Measurements from ENCODE around the gene YWHAG.
"Not testable (repeated sequence)": the region's sequence is repeated elsewhere in the genome, so short reads cannot be mapped to it uniquely, and the experiment has no call there.

YWHAG gene

GRCh38 chr7:76349313-76349885, 9.4 kb downstream of the YWHAG start:
- no peak for ATAC-seq (ENCODE audit: low read depth)
- H3K4me3 Mint-ChIP-seq = no peak overlapping the region
- no peaks in the 10 kb centered on the region for H3K9me3 Mint-ChIP-seq
- peaks cover 31% of the 10 kb centered on the region for H3K36me3 Mint-ChIP-seq
- peaks cover 34% of the 10 kb centered on the region for H3K4me1 Mint-ChIP-seq
- no peaks in the 10 kb centered on the region for H3K27me3 Mint-ChIP-seq
- DNase-seq (ENCODE audit: low spot score in 2 of 2) = no peak
- no peak overlapping the region for H3K27ac Mint-ChIP-seq

GRCh38 chr7:76347710-76348109, 11.1 kb downstream of the YWHAG start:
- DNase-seq (ENCODE audit: low spot score in 2 of 2) = no peak
- Mint-ChIP-seq H3K9me3 (no peaks in the 10 kb centered on the region), H3K27me3 (no peaks in the 10 kb centered on the region), H3K27ac (no peak overlapping the region), H3K4me1 (peaks cover 40% of the 10 kb centered on the region), H3K4me3 (no peak overlapping the region), H3K36me3 (peaks cover 37% of the 10 kb centered on the region)
- no peak for ATAC-seq (ENCODE audit: low read depth)

- peaks cover 41% of the 10 kb centered on the region for H3K36me3 Mint-ChIP-seq
- no peak overlapping the region for H3K4me3 Mint-ChIP-seq
- no peak overlapping the region for H3K27ac Mint-ChIP-seq
- DNase-seq (ENCODE audit: low spot score in 2 of 2) (no peak), ATAC-seq (ENCODE audit: low read depth) (no peak)
- no peaks in the 10 kb centered on the region for H3K9me3 Mint-ChIP-seq
- H3K27me3 Mint-ChIP-seq = no peaks in the 10 kb centered on the region
- peaks cover 43% of the 10 kb centered on the region for H3K4me1 Mint-ChIP-seq
Observed at GRCh38 chr7:76346778-76347177, 12.0 kb downstream of the YWHAG start.

DNA sequence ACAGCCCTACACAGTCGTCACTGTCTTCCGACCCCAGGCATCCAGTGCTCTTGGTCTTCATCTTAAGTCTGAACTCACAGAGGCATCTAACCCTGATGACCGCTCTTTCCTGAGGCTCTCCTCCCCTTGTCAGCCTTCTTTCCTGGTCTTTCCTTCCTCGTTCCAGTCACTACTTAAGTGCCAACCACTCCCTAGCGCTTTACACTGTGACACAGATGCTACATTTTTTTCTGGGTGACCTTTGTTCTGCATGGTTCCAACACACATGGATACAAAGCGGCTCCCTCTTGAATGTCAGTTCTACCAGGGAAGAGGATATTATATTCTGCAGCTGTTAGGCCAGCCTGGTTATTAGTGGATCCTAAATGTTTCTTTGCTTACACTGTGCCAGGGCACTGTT, 12.7 kb downstream of the YWHAG start:
- no peak overlapping the region for H3K27ac Mint-ChIP-seq

GRCh38 chr7:76343931-76344321, 14.9 kb downstream of the YWHAG start:
- H3K27ac Mint-ChIP-seq = no peak overlapping the region

More for the DNA sequence above, 12.7 kb downstream of the YWHAG start:
- Mint-ChIP-seq H3K4me3 (no peak overlapping the region), H3K4me1 (peaks cover 38% of the 10 kb centered on the region), H3K9me3 (no peaks in the 10 kb centered on the region), H3K27me3 (no peaks in the 10 kb centered on the region), H3K36me3 (peaks cover 40% of the 10 kb centered on the region)
- no peak for DNase-seq (ENCODE audit: low spot score in 2 of 2)
- no peak for ATAC-seq (ENCODE audit: low read depth)

GRCh38 chr7:76343294-76343930, 15.4 kb downstream of the YWHAG start:
- Mint-ChIP-seq H3K27ac (peak overlapping the region; percentile 6), H3K9me3 (no peaks in the 10 kb centered on the region), H3K4me1 (peaks cover 42% of the 10 kb centered on the region), H3K36me3 (peaks cover 37% of the 10 kb centered on the region), H3K4me3 (no peak overlapping the region), H3K27me3 (no peaks in the 10 kb centered on the region)
- DNase-seq (ENCODE audit: low spot score in 2 of 2) (no peak), ATAC-seq (ENCODE audit: low read depth) (no peak)

More at GRCh38 chr7:76343931-76344321, 14.9 kb downstream of the YWHAG start:
- Mint-ChIP-seq H3K9me3 (no peaks in the 10 kb centered on the region), H3K4me3 (no peak overlapping the region), H3K27me3 (no peaks in the 10 kb centered on the region), H3K4me1 (peaks cover 39% of the 10 kb centered on the region), H3K36me3 (peaks cover 37% of the 10 kb centered on the region)
- ATAC-seq (ENCODE audit: low read depth) (no peak), DNase-seq (ENCODE audit: low spot score in 2 of 2) (no peak)

- no peaks in the 10 kb centered on the region for H3K27me3 Mint-ChIP-seq
- peaks cover 40% of the 10 kb centered on the region for H3K4me1 Mint-ChIP-seq
- H3K9me3 Mint-ChIP-seq = no peaks in the 10 kb centered on the region
- H3K27ac Mint-ChIP-seq = peak overlapping the region; percentile 6
- DNase-seq (ENCODE audit: low spot score in 2 of 2) (no peak), ATAC-seq (ENCODE audit: low read depth) (no peak)
- H3K4me3 Mint-ChIP-seq = no peak overlapping the region
- H3K36me3 Mint-ChIP-seq = peaks cover 34% of the 10 kb centered on the region
Observed at GRCh38 chr7:76342222-76342621, 16.6 kb downstream of the YWHAG start.

- Mint-ChIP-seq H3K36me3 (peaks cover 22% of the 10 kb centered on the region), H3K9me3 (no peaks in the 10 kb centered on the region), H3K4me1 (peaks cover 36% of the 10 kb centered on the region), H3K4me3 (no peak overlapping the region), H3K27ac (no peak overlapping the region), H3K27me3 (no peaks in the 10 kb centered on the region)
- ATAC-seq (ENCODE audit: low read depth) (no peak), DNase-seq (ENCODE audit: low spot score in 2 of 2) (no peak)
Observed at GRCh38 chr7:76340617-76341131, 18.1 kb downstream of the YWHAG start.

DNA sequence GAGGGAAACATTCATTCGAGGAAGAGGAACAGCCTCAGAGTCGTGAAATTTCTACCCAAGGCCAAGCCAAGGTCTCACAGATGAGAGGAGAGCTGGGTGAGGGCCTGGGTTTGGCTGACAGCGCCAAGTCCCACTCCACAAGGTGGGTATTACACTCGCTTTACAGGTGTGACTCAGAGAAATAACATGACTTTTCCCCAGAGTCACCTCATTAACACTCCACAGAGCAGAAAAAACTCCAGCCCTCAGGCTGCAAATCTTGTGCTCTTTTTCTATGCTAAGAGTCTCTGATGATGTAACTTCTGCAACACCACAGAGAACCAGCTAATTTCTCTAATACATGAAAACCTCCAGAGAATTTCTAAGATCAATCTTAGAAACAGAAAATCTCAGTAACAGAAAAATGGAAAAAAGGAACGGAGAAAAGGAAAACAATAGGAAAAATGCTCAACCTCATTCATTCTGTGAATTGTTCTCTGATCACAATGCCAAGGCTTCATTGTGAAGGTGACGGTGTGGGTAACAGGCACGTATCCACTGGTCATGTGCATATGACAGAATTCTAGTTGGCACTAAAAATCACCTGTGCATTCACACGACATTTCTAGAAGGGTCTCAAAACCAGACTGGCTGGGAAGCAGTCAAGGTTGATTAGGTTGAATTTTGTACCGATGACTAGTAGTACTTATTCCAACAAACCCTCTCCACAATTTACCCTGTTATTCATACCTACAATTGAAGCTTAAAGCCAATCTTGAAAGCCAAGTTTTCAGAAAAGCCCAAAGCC, 20.3 kb downstream of the YWHAG start:
- ATAC-seq (ENCODE audit: low read depth) = no peak
- H3K4me1 Mint-ChIP-seq = peaks cover 34% of the 10 kb centered on the region
- H3K36me3 Mint-ChIP-seq = peaks cover 11% of the 10 kb centered on the region
- no peaks in the 10 kb centered on the region for H3K27me3 Mint-ChIP-seq
- no peak overlapping the region for H3K27ac Mint-ChIP-seq
- no peak overlapping the region for H3K4me3 Mint-ChIP-seq
- no peak for DNase-seq (ENCODE audit: low spot score in 2 of 2)
- no peaks in the 10 kb centered on the region for H3K9me3 Mint-ChIP-seq

DNA sequence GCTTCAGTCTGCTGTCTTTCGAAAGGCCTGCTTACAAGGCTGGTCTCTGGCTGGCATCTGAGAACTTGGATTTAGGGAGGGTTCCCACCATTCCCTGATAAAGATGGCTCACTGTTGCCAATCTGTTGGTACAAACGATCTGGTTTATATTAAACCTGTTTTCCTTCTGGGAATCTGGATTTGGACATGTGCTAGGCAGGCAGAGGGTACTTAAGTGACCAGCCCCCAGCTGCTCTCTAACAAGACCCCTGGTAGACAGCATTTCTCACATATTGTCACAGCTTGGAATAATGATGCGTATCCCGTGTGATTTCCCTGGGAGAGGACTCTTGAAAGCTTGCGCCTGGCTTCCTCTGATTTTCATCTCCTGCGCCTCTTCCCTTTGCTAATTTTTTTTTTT, 21.6 kb downstream of the YWHAG start:
- H3K4me1 Mint-ChIP-seq = peaks cover 33% of the 10 kb centered on the region
- ATAC-seq (ENCODE audit: low read depth) (no peak), DNase-seq (ENCODE audit: low spot score in 2 of 2) (no peak)
- no peaks in the 10 kb centered on the region for H3K9me3 Mint-ChIP-seq
- H3K27ac Mint-ChIP-seq = no peak overlapping the region
- H3K4me3 Mint-ChIP-seq = no peak overlapping the region
- peaks cover 6% of the 10 kb centered on the region for H3K36me3 Mint-ChIP-seq
- H3K27me3 Mint-ChIP-seq = no peaks in the 10 kb centered on the region

GRCh38 chr7:76336094-76336493, 22.7 kb downstream of the YWHAG start:
- Mint-ChIP-seq H3K4me3 (no peak overlapping the region), H3K27me3 (no peaks in the 10 kb centered on the region), H3K4me1 (peaks cover 32% of the 10 kb centered on the region), H3K36me3 (peaks cover 6% of the 10 kb centered on the region), H3K9me3 (no peaks in the 10 kb centered on the region), H3K27ac (no peak overlapping the region)
- DNase-seq (ENCODE audit: low spot score in 2 of 2) (no peak), ATAC-seq (ENCODE audit: low read depth) (no peak)

DNA sequence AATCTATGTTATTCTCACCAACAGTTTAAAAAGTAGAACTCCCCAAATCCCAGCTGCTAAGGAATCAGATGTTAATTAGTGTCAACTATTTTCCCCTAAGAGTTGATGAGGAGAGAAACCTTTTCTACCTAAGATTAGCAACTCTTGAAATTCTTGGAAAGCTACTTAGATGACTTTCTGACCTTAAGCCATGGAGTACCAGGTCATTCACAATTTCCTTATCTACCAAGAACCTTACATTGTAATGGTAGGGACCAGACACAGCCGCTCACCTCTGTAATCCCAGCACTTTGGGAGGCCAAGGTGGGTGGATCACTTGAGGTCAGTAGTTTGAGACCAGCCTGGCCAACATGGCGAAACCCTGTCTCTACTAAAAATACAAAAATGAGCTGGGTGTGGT, 23.4 kb downstream of the YWHAG start:
- H3K36me3 Mint-ChIP-seq; H3K27me3 Mint-ChIP-seq; H3K4me3 Mint-ChIP-seq; ATAC-seq (ENCODE audit: low read depth); DNase-seq (ENCODE audit: low spot score in 2 of 2); H3K27ac Mint-ChIP-seq; H3K9me3 Mint-ChIP-seq: not testable (repeated sequence)
- H3K4me1 Mint-ChIP-seq = peaks cover 33% of the 10 kb centered on the region

DNA sequence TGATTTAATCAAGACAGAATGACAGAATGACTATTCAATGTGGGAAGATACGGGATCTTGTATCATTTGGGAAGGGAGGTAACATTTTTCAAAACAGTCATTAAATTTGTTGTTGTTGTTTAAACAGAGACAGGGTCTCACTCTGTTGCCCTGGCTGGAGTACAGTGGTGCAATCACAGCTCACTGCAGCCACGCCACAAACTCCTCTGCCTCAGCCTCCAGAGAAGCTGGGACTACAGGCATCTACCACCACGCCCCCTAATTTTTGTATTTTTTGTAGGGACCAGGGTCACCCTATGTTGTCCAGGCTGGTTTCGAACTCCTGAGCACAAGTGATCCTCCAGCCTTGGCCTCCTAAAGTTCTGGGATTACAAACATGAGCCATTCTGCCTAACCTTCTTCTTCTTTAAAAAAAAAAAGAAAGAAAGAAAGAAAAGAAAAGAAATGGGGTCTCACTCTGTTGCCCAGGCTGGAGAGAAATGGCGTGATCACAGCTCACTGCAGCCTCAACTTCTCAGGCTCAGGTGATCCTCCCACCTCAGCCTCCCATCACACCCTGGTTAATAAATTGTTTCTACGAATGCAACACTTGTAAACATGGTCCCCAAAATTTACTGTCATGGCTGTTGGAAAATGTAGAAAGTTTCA, 24.3 kb downstream of the YWHAG start:
- peaks cover 13% of the 10 kb centered on the region for H3K36me3 Mint-ChIP-seq
- no peak overlapping the region for H3K27ac Mint-ChIP-seq
- H3K4me3 Mint-ChIP-seq = no peak overlapping the region
- H3K4me1 Mint-ChIP-seq = peaks cover 37% of the 10 kb centered on the region
- DNase-seq (ENCODE audit: low spot score in 2 of 2) (no peak), ATAC-seq (ENCODE audit: low read depth) (no peak)
- H3K9me3 Mint-ChIP-seq = no peaks in the 10 kb centered on the region
- H3K27me3 Mint-ChIP-seq = no peaks in the 10 kb centered on the region

GRCh38 chr7:76333511-76334101, 25.2 kb downstream of the YWHAG start:
- Mint-ChIP-seq H3K9me3 (no peaks in the 10 kb centered on the region), H3K36me3 (peaks cover 21% of the 10 kb centered on the region), H3K27ac (peak overlapping the region; percentile 26), H3K4me3 (no peak overlapping the region), H3K27me3 (no peaks in the 10 kb centered on the region), H3K4me1 (peaks cover 39% of the 10 kb centered on the region)
- DNase-seq (ENCODE audit: low spot score in 2 of 2) (no peak), ATAC-seq (ENCODE audit: low read depth) (no peak)
